ENCODE measurements around the gene LZTS2. TPM values are rescaled to one million over a fixed set of nuclear protein-coding genes. Genes with fewer than 3 reads are reported as not detected.

Gene LZTS2
- total RNA-seq, 1 experiment from 2014 or later = 69.1 TPM

GRCh38 chr10:101030496-101031127 lies 31.0 kb downstream of the LZTS2 start:
- peak; percentile 66 for DNase-seq

More at GRCh38 chr10:101030496-101031127, 31.0 kb downstream of the LZTS2 start:
- Histone ChIP-seq H3K56ac (ENCODE audit: insufficient read length, low read depth, low read length) (no peak overlapping the region), H3K4me1 (ENCODE audit: insufficient read depth, low read length) (peaks cover 4% of the 10 kb centered on the region; the same call in 1 of the 2 replicates), H3K9me3 (ENCODE audit: control insufficient read depth, low read depth, low read length) (no peaks in the 10 kb centered on the region), H2BK12ac (ENCODE audit: insufficient read length, low read depth, low read length) (no peak overlapping the region), H3K4ac (ENCODE audit: low read depth, low read length) (no peak overlapping the region), H2AK5ac (ENCODE audit: insufficient read length, low read length) (no peak overlapping the region), H2AFZ (ENCODE audit: low read length) (no peak overlapping the region), H4K5ac (ENCODE audit: insufficient read length, low read depth, low read length) (no peak overlapping the region), H3K14ac (ENCODE audit: insufficient read depth, low read length) (no peak overlapping the region), H3T11ph (ENCODE audit: low read length) (no peak overlapping the region), H3K9ac (ENCODE audit: extremely low read depth, insufficient read length, low read length) (no peak overlapping the region), H3K79me1 (ENCODE audit: insufficient read depth, low read depth, low read length, poor library complexity, severe bottlenecking) (no peaks in the 10 kb centered on the region), H4K20me1 (ENCODE audit: control insufficient read depth, insufficient read depth, insufficient read length) (no peaks in the 10 kb centered on the region), H3K23ac (ENCODE audit: insufficient read length, low read depth, low read length) (no peak overlapping the region), H4K8ac (replicated peaks; ENCODE audit: insufficient read length, low read depth, low read length) (no peak overlapping the region), H3K4me2 (ENCODE audit: insufficient read depth, insufficient read length, low read length) (peak overlapping the region; percentile 74), H2BK5ac (ENCODE audit: insufficient read length, low read length) (no peak overlapping the region), H3K18ac (ENCODE audit: insufficient read length, low read depth, low read length) (no peak overlapping the region), H3K27me3 (ENCODE audit: insufficient read depth, low read length) (peaks cover 4% of the 10 kb centered on the region; the same call in 1 of the 2 replicates), H3K79me2 (ENCODE audit: insufficient read depth, low read length) (no peaks in the 10 kb centered on the region), H2BK20ac (ENCODE audit: low read depth, low read length, poor library complexity, severe bottlenecking) (no peak overlapping the region), H2BK15ac (ENCODE audit: low read depth, low read length) (no peak overlapping the region), H3K27ac (ENCODE audit: insufficient read length, low read depth, low read length) (no peak overlapping the region), H2BK120ac (ENCODE audit: low read depth, low read length, poor library complexity, severe bottlenecking) (no peak overlapping the region), H3K23me2 (ENCODE audit: insufficient read length, low read depth, low read length, poor library complexity, severe bottlenecking) (peaks cover 13% of the 10 kb centered on the region), H4K91ac (ENCODE audit: insufficient read length, low read depth, low read length) (no peak overlapping the region)
- H3K27ac Mint-ChIP-seq = 0 out of 7 replicates have a peak overlapping the region, but pooled peaks of 1 of the 3 experiments have one; percentile 78
- H3K9me3 Mint-ChIP-seq = no peaks in the 10 kb centered on the region; a peak in 1 of 5 replicates
- H3K4me3 Mint-ChIP-seq = peak overlapping the region; percentile 59 to 89
- no CpG with 5 or more reads among the region's 25 CpGs for WGBS (ENCODE audit: extremely low coverage, insufficient read length, low lambda C conversion rate)
- no peak for TF ChIP-seq CTCF (conservative IDR thresholded peaks at IDR 0.05)
- H3K36me3 Mint-ChIP-seq (ENCODE audit: insufficient read depth in 1 of 3, low read depth in 3 of 3) = no peaks in the 10 kb centered on the region
- H3K4me1 Mint-ChIP-seq = peaks cover 34 to 50% of the 10 kb centered on the region in 2 experiments
- H3K27me3 Mint-ChIP-seq (ENCODE audit: low read depth) = peaks cover 67% of the 10 kb centered on the region
